Parathyroid adenoma (tissue), 2 donors: ENCODE measurements around the gene PIF1.

Experiments
- H2AFZ ChIP-seq: fragments of 300-600 bp; sonication (generic); one replicate; pipeline ENCODE4 v1.7.0; 2017; ENCODE audit warnings: antibody characterized with exemption, mild to moderate bottlenecking
- H3K27ac ChIP-seq: fragments of 300-600 bp; sonication (generic); one replicate; pipeline ENCODE4 v1.7.0; 2017
- H3K27me3 ChIP-seq: fragments of 300-600 bp; sonication (generic); one replicate; pipeline ENCODE4 v1.7.0; 2017; ENCODE audit warnings: low read length; ENCODE audit not compliant: control insufficient read depth, insufficient read depth
- H3K36me3 ChIP-seq: fragments of 300-600 bp; sonication (generic); one replicate; pipeline ENCODE4 v1.7.0; 2017; ENCODE audit warnings: low read length; ENCODE audit not compliant: control insufficient read depth, insufficient read depth
- H3K4me1 ChIP-seq: fragments of 300-600 bp; sonication (generic); one replicate; pipeline ENCODE4 v1.7.0; 2017; ENCODE audit warnings: control low read depth
- H3K4me2 ChIP-seq: fragments of 300-600 bp; sonication (generic); one replicate; pipeline ENCODE4 v1.7.0; 2017; ENCODE audit warnings: low read length
- H3K4me3 ChIP-seq: fragments of 300-600 bp; sonication (generic); one replicate; pipeline ENCODE4 v1.7.0; 2017; ENCODE audit warnings: low read depth, low read length
- H3K79me2 ChIP-seq: fragments of 300-600 bp; sonication (generic); one replicate; pipeline ENCODE4 v1.7.0; 2017; ENCODE audit warnings: control low read depth
- H3K9ac ChIP-seq: fragments of 300-600 bp; sonication (generic); one replicate; pipeline ENCODE4 v1.7.0; 2017; ENCODE audit warnings: mild to moderate bottlenecking
- H3K9me3 ChIP-seq: fragments of 300-600 bp; sonication (generic); one replicate; pipeline ENCODE4 v1.7.0; 2017; ENCODE audit warnings: low read length; ENCODE audit not compliant: control insufficient read depth
- CTCF ChIP-seq: fragments of 300-600 bp; sonication (generic); IDR thresholded peaks from one replicate; pipeline ENCODE4 v1.7.0; 2017; ENCODE audit warnings: antibody characterized with exemption, mild to moderate bottlenecking
- donor health status: primary hyperparathyroidism.

The PIF1 gene

GRCh38 chr15:64850778-64851502, 25.5 kb upstream of the PIF1 start:
- Histone ChIP-seq H2AFZ (no peak overlapping the region), H3K9ac (no peak overlapping the region), H3K4me3 (no peak overlapping the region), H3K4me1 (no peaks in the 10 kb centered on the region), H3K27me3 (no peaks in the 10 kb centered on the region), H3K36me3 (no peaks in the 10 kb centered on the region), H3K79me2 (no peaks in the 10 kb centered on the region), H3K27ac (no peak overlapping the region), H3K9me3 (no peaks in the 10 kb centered on the region), H3K4me2 (no peak overlapping the region)
- no peak for TF ChIP-seq CTCF

- no peaks in the 10 kb centered on the region for H3K79me2 ChIP-seq
- no peak overlapping the region for H3K4me3 ChIP-seq
- H3K9me3 ChIP-seq, result no peaks in the 10 kb centered on the region
- H3K36me3 ChIP-seq, result no peaks in the 10 kb centered on the region
- H2AFZ ChIP-seq, result no peak overlapping the region
- H3K9ac ChIP-seq, result no peak overlapping the region
- TF ChIP-seq CTCF, result no peak
- no peak overlapping the region for H3K27ac ChIP-seq
- H3K4me1 ChIP-seq, result no peaks in the 10 kb centered on the region
- no peaks in the 10 kb centered on the region for H3K27me3 ChIP-seq
- no peak overlapping the region for H3K4me2 ChIP-seq
These were observed 22.6 kb upstream of the PIF1 start for GRCh38 chr15:64847876-64848716.

- no peak overlapping the region for H3K27ac ChIP-seq
- H3K9me3 ChIP-seq, result no peaks in the 10 kb centered on the region
- H3K79me2 ChIP-seq, result no peaks in the 10 kb centered on the region
- no peak overlapping the region for H3K4me2 ChIP-seq
- H3K36me3 ChIP-seq, result no peaks in the 10 kb centered on the region
- TF ChIP-seq CTCF, result no peak
- H3K4me3 ChIP-seq, result no peak overlapping the region
- no peak overlapping the region for H3K9ac ChIP-seq
- no peak overlapping the region for H2AFZ ChIP-seq
- no peaks in the 10 kb centered on the region for H3K4me1 ChIP-seq
- H3K27me3 ChIP-seq, result no peaks in the 10 kb centered on the region
These were observed 22.0 kb upstream of the PIF1 start for GRCh38 chr15:64847448-64847847.

- H3K9ac ChIP-seq, result no peak overlapping the region
- H3K79me2 ChIP-seq, result no peaks in the 10 kb centered on the region
- H3K27me3 ChIP-seq, result no peaks in the 10 kb centered on the region
- no peak for TF ChIP-seq CTCF
- no peak overlapping the region for H3K27ac ChIP-seq
- H3K4me1 ChIP-seq, result no peaks in the 10 kb centered on the region
- H2AFZ ChIP-seq, result no peak overlapping the region
- no peak overlapping the region for H3K4me3 ChIP-seq
- no peaks in the 10 kb centered on the region for H3K9me3 ChIP-seq
- no peaks in the 10 kb centered on the region for H3K36me3 ChIP-seq
- no peak overlapping the region for H3K4me2 ChIP-seq
These were observed 21.6 kb upstream of the PIF1 start for GRCh38 chr15:64847016-64847415.
